ENCODE data around the gene CACNG1.

GRCh38 chr17:67016039-67016762, 28.2 kb upstream of the CACNG1 start:
- TF ChIP-seq CTCF (conservative IDR thresholded peaks at IDR 0.05; ENCODE audit: low read depth, low read length) (no peak), POLR2A (IDR thresholded peaks at IDR 0.05; ENCODE audit: low read depth, low read length) (no peak), CHD1 (IDR thresholded peaks at IDR 0.05; ENCODE audit: low read depth, low read length) (no peak), MAFK (IDR thresholded peaks at IDR 0.05; ENCODE audit: low read depth, low read length) (no peak), SMC3 (IDR thresholded peaks at IDR 0.05; ENCODE audit: low read depth, low read length) (no peak), RAD21 (IDR thresholded peaks at IDR 0.05; ENCODE audit: low read length) (no peak), MXI1 (IDR thresholded peaks at IDR 0.05; ENCODE audit: borderline replicate concordance, low read depth, low read length) (no peak), RCOR1 (IDR thresholded peaks at IDR 0.05; ENCODE audit: insufficient replicate concordance, low read length) (no peak), BHLHE40 (IDR thresholded peaks at IDR 0.05; ENCODE audit: low read depth, low read length) (no peak)

Measured in IMR-90 (cell line).